HL-60 (cell line): ENCODE results near the gene MGAT4C.

Experiments used
- DNase-seq, 2 experiments: peaks; one replicate each; pipeline ENCODE4 v3.0.0-alpha.2; 2010 to 2020; ENCODE audit warnings: low read depth in 1 of 2, low spot score in 1 of 2
- H3K27ac ChIP-seq: fragments of 250-450 bp; sonication (Bioruptor Pico); replicated peaks from 2 replicates; pipeline ENCODE4 v1.5.1; 2020; ENCODE audit warnings: mild to moderate bottlenecking, moderate library complexity
- H3K27me3 ChIP-seq: fragments of 250-450 bp; sonication (Bioruptor Pico); 2 replicates; pipeline ENCODE4 v1.5.1; 2021; ENCODE audit warnings: mild to moderate bottlenecking, moderate library complexity; ENCODE audit not compliant: insufficient read depth, poor library complexity, severe bottlenecking
- H3K4me3 ChIP-seq: replicated peaks from 2 replicates; pipeline ENCODE4 v1.5.1; 2011; ENCODE audit warnings: mild to moderate bottlenecking, control low read depth, low read length; ENCODE audit not compliant: insufficient read depth
- CTCF ChIP-seq: IDR thresholded peaks from one replicate; pipeline ENCODE4 v1.5.1; 2011; ENCODE audit warnings: low read length, control low read depth, inconsistent platforms; ENCODE audit not compliant: insufficient read depth
- GABPA ChIP-seq: IDR thresholded peaks from 2 replicates; pipeline ENCODE4 v1.6.1; 2012; ENCODE audit warnings: low read depth
- POLR2AphosphoS5 ChIP-seq: IDR thresholded peaks from 2 replicates; pipeline ENCODE4 v1.6.1; 2012; ENCODE audit warnings: low read depth
- SPI1 ChIP-seq: IDR thresholded peaks from 2 replicates; pipeline ENCODE4 v1.6.1; 2012; ENCODE audit warnings: low read depth, mild to moderate bottlenecking, borderline replicate concordance
- TF ChIP-seq, protein P1 (sequence below): IDR thresholded peaks from 2 replicates; pipeline ENCODE4 v1.6.1; 2012; ENCODE audit warnings: low read depth; ENCODE audit not compliant: insufficient replicate concordance

The MGAT4C gene

DNA sequence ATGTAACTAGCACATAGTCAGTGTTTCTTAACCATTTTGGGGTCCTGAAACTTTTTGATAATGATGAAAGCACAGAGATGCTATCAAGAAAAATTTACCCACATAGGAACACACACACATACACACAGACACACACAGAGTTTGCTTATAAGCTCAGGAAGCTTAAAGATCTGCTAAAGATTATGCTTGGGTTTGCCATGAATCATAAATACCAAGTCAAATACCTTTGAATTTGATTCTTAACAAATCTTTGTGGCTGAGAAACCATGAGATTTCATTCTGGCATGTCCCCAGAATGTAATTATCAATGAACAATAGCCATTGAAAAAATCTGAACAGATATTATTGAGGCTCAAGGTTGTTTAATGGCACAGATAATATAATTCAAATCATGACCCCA is 292.9 kb downstream of the MGAT4C start:
- TF ChIP-seq, protein P1, sequence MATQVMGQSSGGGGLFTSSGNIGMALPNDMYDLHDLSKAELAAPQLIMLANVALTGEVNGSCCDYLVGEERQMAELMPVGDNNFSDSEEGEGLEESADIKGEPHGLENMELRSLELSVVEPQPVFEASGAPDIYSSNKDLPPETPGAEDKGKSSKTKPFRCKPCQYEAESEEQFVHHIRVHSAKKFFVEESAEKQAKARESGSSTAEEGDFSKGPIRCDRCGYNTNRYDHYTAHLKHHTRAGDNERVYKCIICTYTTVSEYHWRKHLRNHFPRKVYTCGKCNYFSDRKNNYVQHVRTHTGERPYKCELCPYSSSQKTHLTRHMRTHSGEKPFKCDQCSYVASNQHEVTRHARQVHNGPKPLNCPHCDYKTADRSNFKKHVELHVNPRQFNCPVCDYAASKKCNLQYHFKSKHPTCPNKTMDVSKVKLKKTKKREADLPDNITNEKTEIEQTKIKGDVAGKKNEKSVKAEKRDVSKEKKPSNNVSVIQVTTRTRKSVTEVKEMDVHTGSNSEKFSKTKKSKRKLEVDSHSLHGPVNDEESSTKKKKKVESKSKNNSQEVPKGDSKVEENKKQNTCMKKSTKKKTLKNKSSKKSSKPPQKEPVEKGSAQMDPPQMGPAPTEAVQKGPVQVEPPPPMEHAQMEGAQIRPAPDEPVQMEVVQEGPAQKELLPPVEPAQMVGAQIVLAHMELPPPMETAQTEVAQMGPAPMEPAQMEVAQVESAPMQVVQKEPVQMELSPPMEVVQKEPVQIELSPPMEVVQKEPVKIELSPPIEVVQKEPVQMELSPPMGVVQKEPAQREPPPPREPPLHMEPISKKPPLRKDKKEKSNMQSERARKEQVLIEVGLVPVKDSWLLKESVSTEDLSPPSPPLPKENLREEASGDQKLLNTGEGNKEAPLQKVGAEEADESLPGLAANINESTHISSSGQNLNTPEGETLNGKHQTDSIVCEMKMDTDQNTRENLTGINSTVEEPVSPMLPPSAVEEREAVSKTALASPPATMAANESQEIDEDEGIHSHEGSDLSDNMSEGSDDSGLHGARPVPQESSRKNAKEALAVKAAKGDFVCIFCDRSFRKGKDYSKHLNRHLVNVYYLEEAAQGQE = no peak
- no peak for TF ChIP-seq GABPA
- H3K4me3 ChIP-seq = no peak overlapping the region
- DNase-seq = no peak
- H3K27me3 ChIP-seq = no peaks in the 10 kb centered on the region
- H3K27ac ChIP-seq = no peak overlapping the region

DNA sequence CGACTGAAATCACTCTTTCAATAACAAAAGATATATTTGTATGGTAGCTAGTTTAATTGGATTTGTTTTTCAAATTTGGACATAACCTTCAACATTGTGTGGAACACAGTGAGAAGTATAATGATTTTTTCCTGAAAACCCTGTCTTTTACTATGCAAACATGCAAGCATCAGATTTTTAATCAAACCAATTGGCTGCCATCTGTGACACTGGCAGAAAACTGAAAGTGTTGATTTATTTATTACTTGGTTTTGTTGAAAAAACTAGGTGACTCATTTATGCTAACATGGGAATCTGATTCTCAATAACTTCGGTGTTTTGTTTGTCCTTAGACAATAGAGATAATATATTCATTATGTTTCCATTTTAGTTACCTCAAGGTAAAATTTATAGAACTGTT is 300.1 kb downstream of the MGAT4C start:
- no peak overlapping the region for H3K27ac ChIP-seq
- no peak for DNase-seq
- H3K27me3 ChIP-seq = no peaks in the 10 kb centered on the region
- H3K4me3 ChIP-seq = no peak overlapping the region
- TF ChIP-seq POLR2AphosphoS5 (no peak), SPI1 (no peak), CTCF (no peak), GABPA (no peak)

GRCh38 chr12:85955127-85955526 is 301.1 kb downstream of the MGAT4C start:
- Histone ChIP-seq H3K4me3 (no peak overlapping the region), H3K27ac (no peak overlapping the region), H3K27me3 (no peaks in the 10 kb centered on the region)
- TF ChIP-seq SPI1 = no peak
- TF ChIP-seq GABPA = no peak
- TF ChIP-seq CTCF = no peak
- no peak for TF ChIP-seq POLR2AphosphoS5
- TF ChIP-seq, protein P1 = no peak
- no peak for DNase-seq

GRCh38 chr12:85951823-85952222 is 304.4 kb downstream of the MGAT4C start:
- Histone ChIP-seq H3K4me3 (no peak overlapping the region), H3K27ac (no peak overlapping the region), H3K27me3 (no peaks in the 10 kb centered on the region)
- TF ChIP-seq CTCF = peak; percentile 29
- TF ChIP-seq GABPA = no peak
- TF ChIP-seq, protein P1 = no peak
- TF ChIP-seq SPI1 = no peak
- no peak for TF ChIP-seq POLR2AphosphoS5
- DNase-seq = no peak
